ENCODE data around the gene LRRFIP2. TPM values are rescaled to one million over a fixed set of nuclear protein-coding genes. Genes with fewer than 3 reads are reported as not detected.

The LRRFIP2 gene
- total and polyA plus RNA-seq, 2 donors (not counting 1 experiment from before 2014, with no cell fraction given), result 8.6 to 49.2 TPM

DNA sequence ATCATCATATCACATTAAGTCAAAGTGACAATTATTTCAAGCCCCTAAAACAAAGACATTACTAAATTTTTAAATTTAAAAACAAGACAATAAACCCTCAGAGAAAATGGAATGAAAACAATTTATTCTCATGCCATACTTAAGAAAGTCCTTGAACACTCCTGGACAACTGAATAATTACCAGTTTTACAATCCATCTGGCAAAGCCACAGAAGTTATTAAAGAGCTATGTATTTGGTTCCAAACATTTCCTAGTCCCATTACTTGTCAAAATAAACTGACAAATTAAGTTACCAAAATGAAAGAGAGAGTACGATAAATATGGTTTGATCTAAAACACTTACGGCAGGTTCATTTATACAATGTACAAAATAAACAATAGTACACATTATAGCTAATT is 63.2 kb downstream of the LRRFIP2 start:
- H2AFZ ChIP-seq (ENCODE audit: insufficient read depth, low read depth, low read length, poor library complexity, severe bottlenecking), result no peak overlapping the region
- no peaks in the 10 kb centered on the region for H4K20me1 ChIP-seq (ENCODE audit: control insufficient read depth, insufficient read depth, low read length, poor library complexity, severe bottlenecking)
- no peak overlapping the region for H3K4me3 ChIP-seq (ENCODE audit: control extremely low read depth in 1 of 5, extremely low read depth in 1 of 5, insufficient read depth in 1 of 5, low read depth in 2 of 5, low read length in 4 of 5)
- no peak overlapping the region for H3K27ac ChIP-seq (ENCODE audit: low read length in 2 of 2)
- no peak for ATAC-seq (ENCODE audit: low read depth)
- no peak overlapping the region for H3K9ac ChIP-seq (ENCODE audit: low read length)
- DNase-seq, result no peak
- TF ChIP-seq, protein P1, sequence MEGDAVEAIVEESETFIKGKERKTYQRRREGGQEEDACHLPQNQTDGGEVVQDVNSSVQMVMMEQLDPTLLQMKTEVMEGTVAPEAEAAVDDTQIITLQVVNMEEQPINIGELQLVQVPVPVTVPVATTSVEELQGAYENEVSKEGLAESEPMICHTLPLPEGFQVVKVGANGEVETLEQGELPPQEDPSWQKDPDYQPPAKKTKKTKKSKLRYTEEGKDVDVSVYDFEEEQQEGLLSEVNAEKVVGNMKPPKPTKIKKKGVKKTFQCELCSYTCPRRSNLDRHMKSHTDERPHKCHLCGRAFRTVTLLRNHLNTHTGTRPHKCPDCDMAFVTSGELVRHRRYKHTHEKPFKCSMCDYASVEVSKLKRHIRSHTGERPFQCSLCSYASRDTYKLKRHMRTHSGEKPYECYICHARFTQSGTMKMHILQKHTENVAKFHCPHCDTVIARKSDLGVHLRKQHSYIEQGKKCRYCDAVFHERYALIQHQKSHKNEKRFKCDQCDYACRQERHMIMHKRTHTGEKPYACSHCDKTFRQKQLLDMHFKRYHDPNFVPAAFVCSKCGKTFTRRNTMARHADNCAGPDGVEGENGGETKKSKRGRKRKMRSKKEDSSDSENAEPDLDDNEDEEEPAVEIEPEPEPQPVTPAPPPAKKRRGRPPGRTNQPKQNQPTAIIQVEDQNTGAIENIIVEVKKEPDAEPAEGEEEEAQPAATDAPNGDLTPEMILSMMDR (IDR thresholded peaks at IDR 0.05), result no peak
- no peak for TF ChIP-seq EZH2 (IDR thresholded peaks at IDR 0.05; ENCODE audit: borderline replicate concordance, insufficient read depth, low read depth, low read length, poor library complexity, severe bottlenecking)
- H3K9me3 ChIP-seq (ENCODE audit: control extremely low read depth in 1 of 3, control insufficient read depth in 2 of 3, insufficient read depth in 1 of 3, low read length in 2 of 3), result no peaks in the 10 kb centered on the region
- CTCF ChIA-PET, result no interaction called here
- no CpG with 5 or more reads among the region's 2 CpGs for WGBS (ENCODE audit: insufficient coverage)
- H3K27me3 ChIP-seq (replicated peaks in 1 of 4; ENCODE audit: control extremely low read depth in 1 of 4, control insufficient read depth in 3 of 4, insufficient read depth in 4 of 4, low read length in 3 of 4), result no peaks in the 10 kb centered on the region
- Mint-ChIP-seq H3K27me3 (no peaks in the 10 kb centered on the region), H3K4me3 (no peak overlapping the region), H3K27ac (no peak overlapping the region), H3K4me1 (no peaks in the 10 kb centered on the region), H3K9me3 (ENCODE audit: insufficient read depth) (no peaks in the 10 kb centered on the region)
- H3K79me2 ChIP-seq (ENCODE audit: control insufficient read depth, insufficient read depth, low read length), result no peaks in the 10 kb centered on the region
- no peaks in the 10 kb centered on the region for H3K4me1 ChIP-seq (ENCODE audit: control insufficient read depth in 2 of 2, insufficient read depth in 2 of 2, low read length in 2 of 2)
- POLR2A ChIA-PET, result interaction anchor here (0.6 kb wide), 1 partner anchor 55 kb away, joined by 3 read pairs; no protein-coding TSS in a partner anchor
- peaks cover 0 to 3% of the 10 kb centered on the region in 2 experiments for H3K36me3 ChIP-seq (replicated peaks in 1 of 2; ENCODE audit: control extremely low read depth in 1 of 2, control insufficient read depth in 1 of 2, extremely low read depth in 1 of 2, insufficient read depth in 2 of 2, low read length in 1 of 2)
- intact Hi-C loops (cut with micrococcal nuclease), result no loop called here
- H3K4me2 ChIP-seq (replicated peaks; ENCODE audit: low read depth, low read length, poor library complexity, severe bottlenecking), result no peak overlapping the region

DNA sequence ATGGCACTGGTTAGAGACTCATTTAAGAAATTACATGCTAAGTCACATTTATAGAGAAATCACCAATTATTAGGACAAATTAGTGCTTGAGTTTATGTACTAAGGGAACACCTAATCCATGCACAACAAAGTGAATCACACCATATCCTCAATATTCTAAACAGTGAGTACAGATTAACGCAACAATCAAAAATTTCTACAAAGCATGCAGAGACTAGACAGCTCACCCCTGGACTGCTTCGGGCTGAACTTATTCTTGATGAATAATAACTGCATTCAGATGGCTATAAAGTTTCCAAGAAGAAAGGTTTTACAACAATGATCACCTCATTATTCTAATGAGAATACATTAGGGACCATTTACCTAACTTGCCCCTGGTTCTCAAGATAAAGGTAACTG is 66.5 kb downstream of the LRRFIP2 start:
- no peaks in the 10 kb centered on the region for H4K20me1 ChIP-seq (ENCODE audit: control insufficient read depth, insufficient read depth, low read length, poor library complexity, severe bottlenecking)
- intact Hi-C loops (cut with micrococcal nuclease), result no loop called here
- H3K36me3 ChIP-seq (replicated peaks in 1 of 2; ENCODE audit: control extremely low read depth in 1 of 2, control insufficient read depth in 1 of 2, extremely low read depth in 1 of 2, insufficient read depth in 2 of 2, low read length in 1 of 2), result peaks cover 0 to 3% of the 10 kb centered on the region in 2 experiments
- ChIA-PET POLR2A (no interaction called here), CTCF (no interaction called here)
- H3K9ac ChIP-seq (ENCODE audit: low read length), result no peak overlapping the region
- H3K79me2 ChIP-seq (ENCODE audit: control insufficient read depth, insufficient read depth, low read length), result no peaks in the 10 kb centered on the region
- H3K27me3 ChIP-seq (replicated peaks in 1 of 4; ENCODE audit: control extremely low read depth in 1 of 4, control insufficient read depth in 3 of 4, insufficient read depth in 4 of 4, low read length in 3 of 4), result no peaks in the 10 kb centered on the region
- H3K27ac ChIP-seq (ENCODE audit: low read length in 2 of 2), result no peak overlapping the region
- no peaks in the 10 kb centered on the region for H3K27me3 Mint-ChIP-seq
- DNase-seq (no peak), ATAC-seq (ENCODE audit: low read depth) (no peak)
- peaks cover 4% of the 10 kb centered on the region for H3K4me1 Mint-ChIP-seq
- H3K4me2 ChIP-seq (replicated peaks; ENCODE audit: low read depth, low read length, poor library complexity, severe bottlenecking), result no peak overlapping the region
- no peaks in the 10 kb centered on the region for H3K9me3 ChIP-seq (ENCODE audit: control extremely low read depth in 1 of 3, control insufficient read depth in 2 of 3, insufficient read depth in 1 of 3, low read length in 2 of 3)
- H3K4me3 Mint-ChIP-seq, result no peak overlapping the region
- no peak for TF ChIP-seq EZH2 (IDR thresholded peaks at IDR 0.05; ENCODE audit: borderline replicate concordance, insufficient read depth, low read depth, low read length, poor library complexity, severe bottlenecking)
- TF ChIP-seq, protein P1 (IDR thresholded peaks at IDR 0.05), result no peak
- H3K4me1 ChIP-seq (ENCODE audit: control insufficient read depth in 2 of 2, insufficient read depth in 2 of 2, low read length in 2 of 2), result no peaks in the 10 kb centered on the region
- H3K4me3 ChIP-seq (ENCODE audit: control extremely low read depth in 1 of 5, extremely low read depth in 1 of 5, insufficient read depth in 1 of 5, low read depth in 2 of 5, low read length in 4 of 5), result no peak overlapping the region
- no peaks in the 10 kb centered on the region for H3K9me3 Mint-ChIP-seq (ENCODE audit: insufficient read depth)
- H2AFZ ChIP-seq (ENCODE audit: insufficient read depth, low read depth, low read length, poor library complexity, severe bottlenecking), result no peak overlapping the region
- no peak overlapping the region for H3K27ac Mint-ChIP-seq
- WGBS (ENCODE audit: insufficient coverage), result no CpG with 5 or more reads among the region's 2 CpGs

Data from B cell (primary cell).